Measurements from ENCODE around the gene EIF2A.

- no peak for TF ChIP-seq CTCF (IDR thresholded peaks at IDR 0.05; ENCODE audit: insufficient read depth, low read length, poor library complexity, severe bottlenecking)
- TF ChIP-seq EZH2phosphoT487 (conservative IDR thresholded peaks at IDR 0.05; ENCODE audit: low read length) = no peak
These were observed 10.2 kb downstream of the EIF2A start for GRCh38 chr3:150556792-150557191.
